BLaER1 (cell line): ENCODE results near the gene IKZF2.
"Not testable (repeated sequence)": the region's sequence is repeated elsewhere in the genome, so short reads cannot be mapped to it uniquely, and the experiment has no call there.

Experiments
- H3K27ac ChIP-seq: shearing (Covaris generic); formaldehyde crosslinking; 2 replicates; pipeline ENCODE4 v1.8.1; 2022
- H3K27me3 ChIP-seq: shearing (Covaris generic); formaldehyde crosslinking; 2 replicates; pipeline ENCODE4 v1.8.1; 2022
- H3K36me3 ChIP-seq: shearing (Covaris generic); formaldehyde crosslinking; 2 replicates; pipeline ENCODE4 v1.8.1; 2022
- H3K4me1 ChIP-seq: shearing (Covaris generic); formaldehyde crosslinking; 2 replicates; pipeline ENCODE4 v1.8.1; 2022
- H3K4me2 ChIP-seq: shearing (Covaris generic); formaldehyde crosslinking; 2 replicates; pipeline ENCODE4 v1.8.1; 2022
- H3K4me3 ChIP-seq: shearing (Covaris generic); formaldehyde crosslinking; 2 replicates; pipeline ENCODE4 v1.8.1; 2022
- H3K9ac ChIP-seq: shearing (Covaris generic); formaldehyde crosslinking; 2 replicates; pipeline ENCODE4 v1.8.1; 2022
- H3K9me3 ChIP-seq: shearing (Covaris generic); formaldehyde crosslinking; 2 replicates; pipeline ENCODE4 v1.8.1; 2022
- H4K20me1 ChIP-seq: shearing (Covaris generic); formaldehyde crosslinking; 2 replicates; pipeline ENCODE4 v1.8.1; 2022
- Cebpa-rat ChIP-seq: shearing (Covaris generic); IDR thresholded peaks from 2 replicates; pipeline ENCODE4 v1.8.1; 2022

IKZF2 gene

GRCh38 chr2:213064099-213064498, 87.3 kb downstream of the IKZF2 start:
- Histone ChIP-seq H3K36me3 (no peaks in the 10 kb centered on the region), H3K9me3 (no peaks in the 10 kb centered on the region), H3K9ac (no peak overlapping the region), H4K20me1 (no peaks in the 10 kb centered on the region), H3K4me2 (no peak overlapping the region), H3K27me3 (no peaks in the 10 kb centered on the region), H3K4me1 (peaks cover 6% of the 10 kb centered on the region; the same call in 1 of the 2 replicates), H3K27ac (no peak overlapping the region), H3K4me3 (no peak overlapping the region)
- TF ChIP-seq Cebpa-rat: no peak

GRCh38 chr2:213057977-213058376, 93.4 kb downstream of the IKZF2 start:
- Histone ChIP-seq H4K20me1 (no peaks in the 10 kb centered on the region), H3K4me3 (no peak overlapping the region), H3K36me3 (peaks cover 12% of the 10 kb centered on the region), H3K4me2 (no peak overlapping the region), H3K27me3 (no peaks in the 10 kb centered on the region), H3K9ac (no peak overlapping the region), H3K4me1 (no peaks in the 10 kb centered on the region), H3K27ac (no peak overlapping the region), H3K9me3 (no peaks in the 10 kb centered on the region)
- TF ChIP-seq Cebpa-rat: no peak

- H4K20me1 ChIP-seq: no peaks in the 10 kb centered on the region
Measured at GRCh38 chr2:213046431-213046830, 105.0 kb downstream of the IKZF2 start.

GRCh38 chr2:213043566-213043965, 107.8 kb downstream of the IKZF2 start:
- Histone ChIP-seq H3K4me2 (no peak overlapping the region), H3K27me3 (no peaks in the 10 kb centered on the region), H3K9me3 (peaks cover 26% of the 10 kb centered on the region), H3K4me1 (peaks cover 11% of the 10 kb centered on the region), H3K36me3 (peaks cover 42% of the 10 kb centered on the region), H3K4me3 (no peak overlapping the region), H4K20me1 (no peaks in the 10 kb centered on the region), H3K27ac (no peak overlapping the region), H3K9ac (no peak overlapping the region)
- no peak for TF ChIP-seq Cebpa-rat

More at GRCh38 chr2:213046431-213046830, 105.0 kb downstream of the IKZF2 start:
- no peaks in the 10 kb centered on the region for H3K4me1 ChIP-seq
- no peak overlapping the region for H3K4me2 ChIP-seq
- peaks cover 18% of the 10 kb centered on the region for H3K9me3 ChIP-seq
- H3K9ac ChIP-seq: no peak overlapping the region
- H3K36me3 ChIP-seq: peaks cover 46% of the 10 kb centered on the region
- no peaks in the 10 kb centered on the region for H3K27me3 ChIP-seq
- H3K27ac ChIP-seq: no peak overlapping the region
- H3K4me3 ChIP-seq: no peak overlapping the region
- TF ChIP-seq Cebpa-rat: no peak

- H3K4me2 ChIP-seq: no peak overlapping the region
- H3K27me3 ChIP-seq: no peaks in the 10 kb centered on the region
- no peaks in the 10 kb centered on the region for H4K20me1 ChIP-seq
- peaks cover 40% of the 10 kb centered on the region for H3K36me3 ChIP-seq
- H3K4me3 ChIP-seq: no peak overlapping the region
- TF ChIP-seq Cebpa-rat: no peak
- H3K4me1 ChIP-seq: peaks cover 24% of the 10 kb centered on the region
- no peak overlapping the region for H3K27ac ChIP-seq
- H3K9ac ChIP-seq: no peak overlapping the region
- H3K9me3 ChIP-seq: peaks cover 26% of the 10 kb centered on the region
Measured at GRCh38 chr2:213042262-213042661, 109.2 kb downstream of the IKZF2 start.

- Histone ChIP-seq H3K36me3 (0 out of 2 replicates have a peak, but pooled peaks cover 5% of the 10 kb centered on the region), H3K4me1 (peaks cover 49% of the 10 kb centered on the region), H3K27me3 (no peaks in the 10 kb centered on the region), H3K4me3 (no peak overlapping the region), H3K4me2 (peak overlapping the region; percentile 89), H4K20me1 (no peaks in the 10 kb centered on the region), H3K27ac (peak overlapping the region; percentile 85), H3K9ac (0 out of 2 replicates have a peak overlapping the region, but pooled peaks have one; percentile 65), H3K9me3 (peaks cover 9% of the 10 kb centered on the region; the same call in 1 of the 2 replicates)
- TF ChIP-seq Cebpa-rat: no peak
Measured at GRCh38 chr2:213036836-213037235, 114.6 kb downstream of the IKZF2 start.

GRCh38 chr2:213034585-213034984, 116.8 kb downstream of the IKZF2 start:
- Histone ChIP-seq H3K9me3 (no peaks in the 10 kb centered on the region), H3K4me2 (peak overlapping the region; percentile 23; the same call in 1 of the 2 replicates), H3K36me3 (0 out of 2 replicates have a peak, but pooled peaks cover 5% of the 10 kb centered on the region), H3K9ac (no peak overlapping the region), H3K27me3 (no peaks in the 10 kb centered on the region), H3K4me1 (peaks cover 49% of the 10 kb centered on the region), H3K27ac (0 out of 2 replicates have a peak overlapping the region, but pooled peaks have one; percentile 19), H4K20me1 (no peaks in the 10 kb centered on the region), H3K4me3 (no peak overlapping the region)
- no peak for TF ChIP-seq Cebpa-rat

- Histone ChIP-seq H3K9ac (no peak overlapping the region), H3K27me3 (no peaks in the 10 kb centered on the region), H3K27ac (no peak overlapping the region), H3K4me2 (no peak overlapping the region), H3K9me3 (no peaks in the 10 kb centered on the region), H3K4me1 (peaks cover 29% of the 10 kb centered on the region), H3K4me3 (no peak overlapping the region), H4K20me1 (no peaks in the 10 kb centered on the region), H3K36me3 (0 out of 2 replicates have a peak, but pooled peaks cover 5% of the 10 kb centered on the region)
- TF ChIP-seq Cebpa-rat: no peak
Measured at GRCh38 chr2:213032607-213033006, 118.8 kb downstream of the IKZF2 start.

GRCh38 chr2:213022987-213023386, 128.4 kb downstream of the IKZF2 start:
- Histone ChIP-seq H3K4me1 (no peaks in the 10 kb centered on the region), H3K4me2 (no peak overlapping the region), H3K4me3 (no peak overlapping the region), H3K27ac (no peak overlapping the region), H3K9ac (no peak overlapping the region), H4K20me1 (no peaks in the 10 kb centered on the region), H3K27me3 (no peaks in the 10 kb centered on the region), H3K9me3 (no peaks in the 10 kb centered on the region), H3K36me3 (peaks cover 14% of the 10 kb centered on the region; the same call in 1 of the 2 replicates)
- no peak for TF ChIP-seq Cebpa-rat

GRCh38 chr2:213021971-213022899, 129.2 kb downstream of the IKZF2 start:
- no peak overlapping the region for H3K4me3 ChIP-seq
- no peaks in the 10 kb centered on the region for H4K20me1 ChIP-seq
- no peaks in the 10 kb centered on the region for H3K9me3 ChIP-seq
- no peak overlapping the region for H3K9ac ChIP-seq
- H3K4me2 ChIP-seq: no peak overlapping the region
- H3K27ac ChIP-seq: no peak overlapping the region
- H3K4me1 ChIP-seq: no peaks in the 10 kb centered on the region
- no peak for TF ChIP-seq Cebpa-rat
- peaks cover 14% of the 10 kb centered on the region; the same call in 1 of the 2 replicates for H3K36me3 ChIP-seq
- no peaks in the 10 kb centered on the region for H3K27me3 ChIP-seq

GRCh38 chr2:213020913-213021312, 130.5 kb downstream of the IKZF2 start:
- not testable (repeated sequence) for H4K20me1 ChIP-seq, H3K27me3 ChIP-seq, H3K9me3 ChIP-seq, H3K4me1 ChIP-seq, H3K9ac ChIP-seq, H3K27ac ChIP-seq, H3K4me3 ChIP-seq, H3K4me2 ChIP-seq
- H3K36me3 ChIP-seq: peaks cover 14% of the 10 kb centered on the region; the same call in 1 of the 2 replicates
